HEK293 (cell line): ENCODE measurements around the gene RAP2A.

ENCODE experiments used
- CTCF ChIA-PET: fragments of 350-600 bp; formaldehyde crosslinking; extraction: SDS; loops from one replicate; lab custom pipeline; 2021; ENCODE audit warnings: antibody characterized with exemption; lab: Yijun Ruan, JAX
- POLR2A ChIA-PET: fragments of 300-600 bp; formaldehyde crosslinking; extraction: SDS; loops from one replicate; lab custom pipeline; 2020; ENCODE audit warnings: antibody characterized with exemption, inconsistent platforms; lab: Yijun Ruan, JAX
- H3K27ac ChIP-seq: fragments of 200-500 bp; sonication (Bioruptor generic); 2 replicates; pipeline ENCODE4 v1.5.1; 2014; ENCODE audit warnings: low read depth, low read length, control low read depth, inconsistent platforms; ENCODE audit errors: extremely low read depth
- H3K36me3 ChIP-seq, 2 experiments: fragments of 200-500 bp in 1 of 2; sonication (Bioruptor generic) in 1 of 2; 1 replicate in 1 of 2; 2 replicates in 1 of 2; pipeline ENCODE4 v1.5.1; 2014 to 2017; ENCODE audit warnings: inconsistent platforms in 2 of 2, low read length in 2 of 2; ENCODE audit not compliant: control insufficient read depth in 2 of 2, insufficient read depth in 1 of 2
- H3K4me1 ChIP-seq: fragments of 200-500 bp; sonication (Bioruptor generic); 2 replicates; pipeline ENCODE4 v1.5.1; 2014; ENCODE audit warnings: mild to moderate bottlenecking, low read length, inconsistent platforms; ENCODE audit not compliant: control insufficient read depth, insufficient read depth
- H3K4me3 ChIP-seq: 2 replicates; pipeline ENCODE4 v1.5.1; 2011; ENCODE audit warnings: low read depth, mild to moderate bottlenecking, control low read depth, low read length, moderate library complexity
- H3K9me3 ChIP-seq: fragments of 200-500 bp; sonication (Bioruptor generic); 2 replicates; pipeline ENCODE4 v1.5.1; 2014; ENCODE audit warnings: low read depth, low read length, inconsistent platforms; ENCODE audit not compliant: control insufficient read depth, insufficient read depth
- KLF10 ChIP-seq: fragments of 450-650 bp; IDR thresholded peaks from 2 replicates; pipeline ENCODE4 v1.5.1; 2018; ENCODE audit warnings: missing biosample characterization, mild to moderate bottlenecking, missing genetic modification characterization
- ZNF114 ChIP-seq: fragments of 450-650 bp; formaldehyde crosslinking; IDR thresholded peaks from 2 replicates; pipeline ENCODE4 v1.5.0; 2017; ENCODE audit warnings: missing biosample characterization, missing genetic modification characterization
- ZNF239 ChIP-seq: fragments of 450-650 bp; formaldehyde crosslinking; IDR thresholded peaks from 2 replicates; pipeline ENCODE4 v1.5.1; 2016; ENCODE audit warnings: missing biosample characterization, missing genetic modification characterization
- ZNF366 ChIP-seq: fragments of 450-650 bp; formaldehyde crosslinking; conservative IDR thresholded peaks from 2 replicates; pipeline ENCODE4 v1.5.1; 2016; ENCODE audit warnings: missing biosample characterization, missing genetic modification characterization
- ZNF600 ChIP-seq: fragments of 450-650 bp; formaldehyde crosslinking; IDR thresholded peaks from 2 replicates; pipeline ENCODE4 v1.5.1; 2016; ENCODE audit warnings: missing biosample characterization, missing genetic modification characterization
- ZNF623 ChIP-seq: fragments of 450-650 bp; formaldehyde crosslinking; IDR thresholded peaks from 2 replicates; pipeline ENCODE4 v1.5.1; 2016; ENCODE audit warnings: missing biosample characterization, missing genetic modification characterization
- TF ChIP-seq, protein P1 (sequence below): fragments of 450-650 bp; formaldehyde crosslinking; IDR thresholded peaks from 2 replicates; pipeline ENCODE4 v1.5.1; 2017; ENCODE audit warnings: missing biosample characterization, missing genetic modification characterization
- TF ChIP-seq, protein P2 (sequence below): fragments of 450-650 bp; IDR thresholded peaks from 2 replicates; pipeline ENCODE4 v1.5.1; 2018; ENCODE audit warnings: missing biosample characterization, missing genetic modification characterization
- TF ChIP-seq, protein P3 (sequence below): fragments of 450-650 bp; formaldehyde crosslinking; IDR thresholded peaks from 2 replicates; pipeline ENCODE4 v1.5.1; 2016; ENCODE audit warnings: missing biosample characterization, missing genetic modification characterization
- TF ChIP-seq, protein P4 (sequence below): fragments of 450-650 bp; formaldehyde crosslinking; IDR thresholded peaks from 2 replicates; pipeline ENCODE4 v1.5.1; 2016; ENCODE audit warnings: missing biosample characterization, missing genetic modification characterization, borderline replicate concordance
- TF ChIP-seq, protein P5 (sequence below): fragments of 450-650 bp; formaldehyde crosslinking; IDR thresholded peaks from 2 replicates; pipeline ENCODE4 v1.5.1; 2016; ENCODE audit warnings: missing biosample characterization, missing genetic modification characterization, low read depth
- TF ChIP-seq, protein P6 (sequence below): fragments of 450-650 bp; formaldehyde crosslinking; IDR thresholded peaks from 2 replicates; pipeline ENCODE4 v1.5.1; 2016; ENCODE audit warnings: missing biosample characterization, missing genetic modification characterization
- TF ChIP-seq, protein P7 (sequence below): fragments of 450-650 bp; formaldehyde crosslinking; IDR thresholded peaks from 2 replicates; pipeline ENCODE4 v1.5.1; 2016; ENCODE audit warnings: missing biosample characterization, missing genetic modification characterization
- TF ChIP-seq, protein P8 (sequence below): fragments of 450-650 bp; formaldehyde crosslinking; IDR thresholded peaks from 2 replicates; pipeline ENCODE4 v1.5.1; 2016; ENCODE audit warnings: missing biosample characterization, missing genetic modification characterization

RAP2A gene

DNA sequence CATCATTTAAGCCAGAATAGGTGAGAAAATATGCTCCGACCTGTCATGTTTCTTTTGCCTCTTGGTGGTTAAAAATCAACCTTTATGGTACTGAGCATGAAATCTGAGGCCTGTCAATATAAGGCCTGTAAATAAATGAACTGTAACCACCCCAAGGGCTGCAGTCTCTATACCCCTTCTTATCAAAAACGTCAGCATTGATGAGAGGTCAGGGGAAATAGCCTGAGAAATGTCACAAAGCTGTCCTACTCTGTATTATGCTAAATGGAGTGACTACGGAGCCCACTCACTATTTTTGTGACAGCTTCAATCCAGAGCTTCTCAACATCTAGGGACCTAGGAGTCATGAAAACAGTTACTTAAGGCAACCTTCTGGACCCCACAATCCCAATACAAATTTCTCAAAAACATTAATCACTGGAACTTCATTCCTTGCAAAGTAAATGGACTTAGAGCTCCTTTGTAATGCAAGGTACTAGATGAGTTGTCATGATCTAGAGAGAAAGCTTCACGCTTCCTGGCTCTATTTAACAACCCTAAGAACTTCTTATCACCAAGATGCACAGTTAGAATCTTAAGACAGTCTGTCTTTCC lies 2.7 kb upstream of the RAP2A start (continued):
- TF ChIP-seq, protein P1, sequence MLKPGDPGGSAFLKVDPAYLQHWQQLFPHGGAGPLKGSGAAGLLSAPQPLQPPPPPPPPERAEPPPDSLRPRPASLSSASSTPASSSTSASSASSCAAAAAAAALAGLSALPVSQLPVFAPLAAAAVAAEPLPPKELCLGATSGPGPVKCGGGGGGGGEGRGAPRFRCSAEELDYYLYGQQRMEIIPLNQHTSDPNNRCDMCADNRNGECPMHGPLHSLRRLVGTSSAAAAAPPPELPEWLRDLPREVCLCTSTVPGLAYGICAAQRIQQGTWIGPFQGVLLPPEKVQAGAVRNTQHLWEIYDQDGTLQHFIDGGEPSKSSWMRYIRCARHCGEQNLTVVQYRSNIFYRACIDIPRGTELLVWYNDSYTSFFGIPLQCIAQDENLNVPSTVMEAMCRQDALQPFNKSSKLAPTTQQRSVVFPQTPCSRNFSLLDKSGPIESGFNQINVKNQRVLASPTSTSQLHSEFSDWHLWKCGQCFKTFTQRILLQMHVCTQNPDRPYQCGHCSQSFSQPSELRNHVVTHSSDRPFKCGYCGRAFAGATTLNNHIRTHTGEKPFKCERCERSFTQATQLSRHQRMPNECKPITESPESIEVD (tag by site-specific recombination), result no peak
- TF ChIP-seq, protein P2, sequence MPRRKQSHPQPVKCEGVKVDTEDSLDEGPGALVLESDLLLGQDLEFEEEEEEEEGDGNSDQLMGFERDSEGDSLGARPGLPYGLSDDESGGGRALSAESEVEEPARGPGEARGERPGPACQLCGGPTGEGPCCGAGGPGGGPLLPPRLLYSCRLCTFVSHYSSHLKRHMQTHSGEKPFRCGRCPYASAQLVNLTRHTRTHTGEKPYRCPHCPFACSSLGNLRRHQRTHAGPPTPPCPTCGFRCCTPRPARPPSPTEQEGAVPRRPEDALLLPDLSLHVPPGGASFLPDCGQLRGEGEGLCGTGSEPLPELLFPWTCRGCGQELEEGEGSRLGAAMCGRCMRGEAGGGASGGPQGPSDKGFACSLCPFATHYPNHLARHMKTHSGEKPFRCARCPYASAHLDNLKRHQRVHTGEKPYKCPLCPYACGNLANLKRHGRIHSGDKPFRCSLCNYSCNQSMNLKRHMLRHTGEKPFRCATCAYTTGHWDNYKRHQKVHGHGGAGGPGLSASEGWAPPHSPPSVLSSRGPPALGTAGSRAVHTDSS (tag by site-specific recombination), result no peak
- TF ChIP-seq, protein P3, sequence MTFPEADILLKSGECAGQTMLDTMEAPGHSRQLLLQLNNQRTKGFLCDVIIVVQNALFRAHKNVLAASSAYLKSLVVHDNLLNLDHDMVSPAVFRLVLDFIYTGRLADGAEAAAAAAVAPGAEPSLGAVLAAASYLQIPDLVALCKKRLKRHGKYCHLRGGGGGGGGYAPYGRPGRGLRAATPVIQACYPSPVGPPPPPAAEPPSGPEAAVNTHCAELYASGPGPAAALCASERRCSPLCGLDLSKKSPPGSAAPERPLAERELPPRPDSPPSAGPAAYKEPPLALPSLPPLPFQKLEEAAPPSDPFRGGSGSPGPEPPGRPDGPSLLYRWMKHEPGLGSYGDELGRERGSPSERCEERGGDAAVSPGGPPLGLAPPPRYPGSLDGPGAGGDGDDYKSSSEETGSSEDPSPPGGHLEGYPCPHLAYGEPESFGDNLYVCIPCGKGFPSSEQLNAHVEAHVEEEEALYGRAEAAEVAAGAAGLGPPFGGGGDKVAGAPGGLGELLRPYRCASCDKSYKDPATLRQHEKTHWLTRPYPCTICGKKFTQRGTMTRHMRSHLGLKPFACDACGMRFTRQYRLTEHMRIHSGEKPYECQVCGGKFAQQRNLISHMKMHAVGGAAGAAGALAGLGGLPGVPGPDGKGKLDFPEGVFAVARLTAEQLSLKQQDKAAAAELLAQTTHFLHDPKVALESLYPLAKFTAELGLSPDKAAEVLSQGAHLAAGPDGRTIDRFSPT, result no peak
- no peak for TF ChIP-seq ZNF600 (tag by site-specific recombination)

DNA sequence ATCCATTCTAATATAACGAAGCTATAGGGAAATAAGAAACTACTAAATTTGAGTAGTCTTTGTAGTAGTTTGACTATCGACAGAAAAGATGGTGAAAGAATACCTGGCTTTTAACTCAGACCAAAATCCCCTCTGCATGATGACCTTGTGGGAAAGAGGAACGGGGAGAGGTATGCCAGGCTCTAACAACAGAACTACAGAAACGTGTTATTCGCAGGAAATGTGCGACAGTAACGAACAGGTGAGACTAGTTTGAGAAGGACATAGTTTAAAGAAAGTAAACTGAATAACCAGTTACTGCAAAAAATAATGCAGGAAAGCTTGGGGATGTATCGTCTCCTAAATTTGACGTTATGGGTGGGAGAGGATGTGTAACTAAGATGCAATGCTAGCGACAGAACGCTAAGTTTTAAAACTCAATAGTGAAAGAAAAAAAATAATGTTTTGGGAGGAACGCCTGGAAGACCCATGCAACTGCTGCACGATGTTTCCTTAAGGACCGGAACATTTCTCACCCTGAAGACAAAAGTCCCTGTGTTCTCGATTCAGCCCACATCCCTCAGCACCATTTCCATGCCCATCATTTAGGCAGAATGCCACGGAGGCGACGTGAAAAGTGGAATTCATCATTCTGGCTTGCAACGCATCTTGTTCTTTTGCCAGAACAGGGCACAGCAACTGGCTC lies 1.6 kb upstream of the RAP2A start:
- H3K4me1 ChIP-seq, result no peaks in the 10 kb centered on the region
- CTCF ChIA-PET, result interaction anchor here (0.7 to 1.2 kb wide), 2 partner anchors 31 to 374 kb away, joined by 3 read pairs; no protein-coding TSS in a partner anchor
- TF ChIP-seq ZNF239 (tag by site-specific recombination) (no peak), ZNF623 (tag by site-specific recombination) (no peak), ZNF114 (tag by site-specific recombination) (no peak), ZNF366 (peak; percentile 52; the same call in 1 of the 2 replicates), KLF10 (tag by site-specific recombination) (0 out of 2 replicates have a peak, but pooled peaks have one; percentile 10)
- TF ChIP-seq, protein P4, sequence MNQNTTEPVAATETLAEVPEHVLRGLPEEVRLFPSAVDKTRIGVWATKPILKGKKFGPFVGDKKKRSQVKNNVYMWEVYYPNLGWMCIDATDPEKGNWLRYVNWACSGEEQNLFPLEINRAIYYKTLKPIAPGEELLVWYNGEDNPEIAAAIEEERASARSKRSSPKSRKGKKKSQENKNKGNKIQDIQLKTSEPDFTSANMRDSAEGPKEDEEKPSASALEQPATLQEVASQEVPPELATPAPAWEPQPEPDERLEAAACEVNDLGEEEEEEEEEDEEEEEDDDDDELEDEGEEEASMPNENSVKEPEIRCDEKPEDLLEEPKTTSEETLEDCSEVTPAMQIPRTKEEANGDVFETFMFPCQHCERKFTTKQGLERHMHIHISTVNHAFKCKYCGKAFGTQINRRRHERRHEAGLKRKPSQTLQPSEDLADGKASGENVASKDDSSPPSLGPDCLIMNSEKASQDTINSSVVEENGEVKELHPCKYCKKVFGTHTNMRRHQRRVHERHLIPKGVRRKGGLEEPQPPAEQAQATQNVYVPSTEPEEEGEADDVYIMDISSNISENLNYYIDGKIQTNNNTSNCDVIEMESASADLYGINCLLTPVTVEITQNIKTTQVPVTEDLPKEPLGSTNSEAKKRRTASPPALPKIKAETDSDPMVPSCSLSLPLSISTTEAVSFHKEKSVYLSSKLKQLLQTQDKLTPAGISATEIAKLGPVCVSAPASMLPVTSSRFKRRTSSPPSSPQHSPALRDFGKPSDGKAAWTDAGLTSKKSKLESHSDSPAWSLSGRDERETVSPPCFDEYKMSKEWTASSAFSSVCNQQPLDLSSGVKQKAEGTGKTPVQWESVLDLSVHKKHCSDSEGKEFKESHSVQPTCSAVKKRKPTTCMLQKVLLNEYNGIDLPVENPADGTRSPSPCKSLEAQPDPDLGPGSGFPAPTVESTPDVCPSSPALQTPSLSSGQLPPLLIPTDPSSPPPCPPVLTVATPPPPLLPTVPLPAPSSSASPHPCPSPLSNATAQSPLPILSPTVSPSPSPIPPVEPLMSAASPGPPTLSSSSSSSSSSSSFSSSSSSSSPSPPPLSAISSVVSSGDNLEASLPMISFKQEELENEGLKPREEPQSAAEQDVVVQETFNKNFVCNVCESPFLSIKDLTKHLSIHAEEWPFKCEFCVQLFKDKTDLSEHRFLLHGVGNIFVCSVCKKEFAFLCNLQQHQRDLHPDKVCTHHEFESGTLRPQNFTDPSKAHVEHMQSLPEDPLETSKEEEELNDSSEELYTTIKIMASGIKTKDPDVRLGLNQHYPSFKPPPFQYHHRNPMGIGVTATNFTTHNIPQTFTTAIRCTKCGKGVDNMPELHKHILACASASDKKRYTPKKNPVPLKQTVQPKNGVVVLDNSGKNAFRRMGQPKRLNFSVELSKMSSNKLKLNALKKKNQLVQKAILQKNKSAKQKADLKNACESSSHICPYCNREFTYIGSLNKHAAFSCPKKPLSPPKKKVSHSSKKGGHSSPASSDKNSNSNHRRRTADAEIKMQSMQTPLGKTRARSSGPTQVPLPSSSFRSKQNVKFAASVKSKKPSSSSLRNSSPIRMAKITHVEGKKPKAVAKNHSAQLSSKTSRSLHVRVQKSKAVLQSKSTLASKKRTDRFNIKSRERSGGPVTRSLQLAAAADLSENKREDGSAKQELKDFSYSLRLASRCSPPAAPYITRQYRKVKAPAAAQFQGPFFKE, result no peak
- TF ChIP-seq, protein P5, sequence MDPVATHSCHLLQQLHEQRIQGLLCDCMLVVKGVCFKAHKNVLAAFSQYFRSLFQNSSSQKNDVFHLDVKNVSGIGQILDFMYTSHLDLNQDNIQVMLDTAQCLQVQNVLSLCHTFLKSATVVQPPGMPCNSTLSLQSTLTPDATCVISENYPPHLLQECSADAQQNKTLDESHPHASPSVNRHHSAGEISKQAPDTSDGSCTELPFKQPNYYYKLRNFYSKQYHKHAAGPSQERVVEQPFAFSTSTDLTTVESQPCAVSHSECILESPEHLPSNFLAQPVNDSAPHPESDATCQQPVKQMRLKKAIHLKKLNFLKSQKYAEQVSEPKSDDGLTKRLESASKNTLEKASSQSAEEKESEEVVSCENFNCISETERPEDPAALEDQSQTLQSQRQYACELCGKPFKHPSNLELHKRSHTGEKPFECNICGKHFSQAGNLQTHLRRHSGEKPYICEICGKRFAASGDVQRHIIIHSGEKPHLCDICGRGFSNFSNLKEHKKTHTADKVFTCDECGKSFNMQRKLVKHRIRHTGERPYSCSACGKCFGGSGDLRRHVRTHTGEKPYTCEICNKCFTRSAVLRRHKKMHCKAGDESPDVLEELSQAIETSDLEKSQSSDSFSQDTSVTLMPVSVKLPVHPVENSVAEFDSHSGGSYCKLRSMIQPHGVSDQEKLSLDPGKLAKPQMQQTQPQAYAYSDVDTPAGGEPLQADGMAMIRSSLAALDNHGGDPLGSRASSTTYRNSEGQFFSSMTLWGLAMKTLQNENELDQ, result no peak
- TF ChIP-seq, protein P6, sequence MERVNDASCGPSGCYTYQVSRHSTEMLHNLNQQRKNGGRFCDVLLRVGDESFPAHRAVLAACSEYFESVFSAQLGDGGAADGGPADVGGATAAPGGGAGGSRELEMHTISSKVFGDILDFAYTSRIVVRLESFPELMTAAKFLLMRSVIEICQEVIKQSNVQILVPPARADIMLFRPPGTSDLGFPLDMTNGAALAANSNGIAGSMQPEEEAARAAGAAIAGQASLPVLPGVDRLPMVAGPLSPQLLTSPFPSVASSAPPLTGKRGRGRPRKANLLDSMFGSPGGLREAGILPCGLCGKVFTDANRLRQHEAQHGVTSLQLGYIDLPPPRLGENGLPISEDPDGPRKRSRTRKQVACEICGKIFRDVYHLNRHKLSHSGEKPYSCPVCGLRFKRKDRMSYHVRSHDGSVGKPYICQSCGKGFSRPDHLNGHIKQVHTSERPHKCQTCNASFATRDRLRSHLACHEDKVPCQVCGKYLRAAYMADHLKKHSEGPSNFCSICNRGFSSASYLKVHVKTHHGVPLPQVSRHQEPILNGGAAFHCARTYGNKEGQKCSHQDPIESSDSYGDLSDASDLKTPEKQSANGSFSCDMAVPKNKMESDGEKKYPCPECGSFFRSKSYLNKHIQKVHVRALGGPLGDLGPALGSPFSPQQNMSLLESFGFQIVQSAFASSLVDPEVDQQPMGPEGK (tag by site-specific recombination), result 0 out of 2 replicates have a peak, but pooled peaks have one; percentile 9
- TF ChIP-seq, protein P7, sequence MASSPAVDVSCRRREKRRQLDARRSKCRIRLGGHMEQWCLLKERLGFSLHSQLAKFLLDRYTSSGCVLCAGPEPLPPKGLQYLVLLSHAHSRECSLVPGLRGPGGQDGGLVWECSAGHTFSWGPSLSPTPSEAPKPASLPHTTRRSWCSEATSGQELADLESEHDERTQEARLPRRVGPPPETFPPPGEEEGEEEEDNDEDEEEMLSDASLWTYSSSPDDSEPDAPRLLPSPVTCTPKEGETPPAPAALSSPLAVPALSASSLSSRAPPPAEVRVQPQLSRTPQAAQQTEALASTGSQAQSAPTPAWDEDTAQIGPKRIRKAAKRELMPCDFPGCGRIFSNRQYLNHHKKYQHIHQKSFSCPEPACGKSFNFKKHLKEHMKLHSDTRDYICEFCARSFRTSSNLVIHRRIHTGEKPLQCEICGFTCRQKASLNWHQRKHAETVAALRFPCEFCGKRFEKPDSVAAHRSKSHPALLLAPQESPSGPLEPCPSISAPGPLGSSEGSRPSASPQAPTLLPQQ (tag by site-specific recombination), result no peak
- TF ChIP-seq, protein P8, sequence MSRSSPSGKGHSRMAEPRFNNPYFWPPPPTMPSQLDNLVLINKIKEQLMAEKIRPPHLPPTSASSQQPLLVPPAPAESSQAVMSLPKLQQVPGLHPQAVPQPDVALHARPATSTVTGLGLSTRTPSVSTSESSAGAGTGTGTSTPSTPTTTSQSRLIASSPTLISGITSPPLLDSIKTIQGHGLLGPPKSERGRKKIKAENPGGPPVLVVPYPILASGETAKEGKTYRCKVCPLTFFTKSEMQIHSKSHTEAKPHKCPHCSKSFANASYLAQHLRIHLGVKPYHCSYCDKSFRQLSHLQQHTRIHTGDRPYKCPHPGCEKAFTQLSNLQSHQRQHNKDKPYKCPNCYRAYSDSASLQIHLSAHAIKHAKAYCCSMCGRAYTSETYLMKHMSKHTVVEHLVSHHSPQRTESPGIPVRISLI (tag by site-specific recombination), result peak; percentile 36; the same call in 1 of the 2 replicates

More for the DNA sequence above, 1.6 kb upstream of the RAP2A start:
- Histone ChIP-seq H3K4me3 (peak overlapping the region; percentile 78), H3K36me3 (no peaks in the 10 kb centered on the region), H3K9me3 (no peaks in the 10 kb centered on the region), H3K27ac (peak overlapping the region; percentile 34; the same call in 1 of the 2 replicates)
- POLR2A ChIA-PET, result interaction anchor here (0.6 to 1.6 kb wide), 8 partner anchors 9 to 320 kb away, joined by 3 to 9 read pairs (median 4); no protein-coding TSS in a partner anchor
